GM12891 (cell line): Measurements from ENCODE around the gene HMX3.
"Not testable (repeated sequence)": the region's sequence is repeated elsewhere in the genome, so short reads cannot be mapped to it uniquely, and the experiment has no call there.

Source experiments
- DNase-seq: peaks from one replicate; pipeline ENCODE4 v3.0.0; 2011; ENCODE audit warnings: low spot score; ENCODE audit not compliant: insufficient read length
- FAIRE-seq: peaks from 2 replicates; lab custom pipeline; 2011; peaks lifted over from hg19 to GRCh38; lab: Jason Lieb, UNC
- PAX5 ChIP-seq: IDR thresholded peaks from 2 replicates; pipeline ENCODE4 v1.6.1; 2011; ENCODE audit warnings: low read length, moderate library complexity, mild to moderate bottlenecking; ENCODE audit not compliant: insufficient read depth, severe bottlenecking
- POLR2A ChIP-seq: IDR thresholded peaks from 2 replicates; pipeline ENCODE4 v1.6.1; 2011; ENCODE audit warnings: low read depth, low read length, control low read depth
- POLR2AphosphoS5 ChIP-seq: IDR thresholded peaks from 2 replicates; pipeline ENCODE4 v1.6.1; 2011; ENCODE audit warnings: low read depth, low read length, control low read depth
- POU2F2 ChIP-seq: IDR thresholded peaks from 2 replicates; pipeline ENCODE4 v1.6.1; 2011; ENCODE audit warnings: low read depth, mild to moderate bottlenecking, control low read depth, low read length, moderate library complexity
- SPI1 ChIP-seq: IDR thresholded peaks from 2 replicates; pipeline ENCODE4 v1.6.1; 2011; ENCODE audit warnings: low read depth, low read length, control low read depth
- TAF1 ChIP-seq: IDR thresholded peaks from 2 replicates; pipeline ENCODE4 v1.6.1; 2011; ENCODE audit warnings: low read depth, low read length, control low read depth

Gene HMX3

GRCh38 chr10:123175389-123176387 lies 39.9 kb downstream of the HMX3 start:
- FAIRE-seq, result no peak
- no peak for TF ChIP-seq SPI1

GRCh38 chr10:123178390-123178789 lies 42.6 kb downstream of the HMX3 start:
- not testable (repeated sequence) for DNase-seq, FAIRE-seq

More at GRCh38 chr10:123175389-123176387, 39.9 kb downstream of the HMX3 start:
- DNase-seq, result no peak

- FAIRE-seq, result no peak
- TF ChIP-seq PAX5, result no peak
- no peak for TF ChIP-seq TAF1
- no peak for TF ChIP-seq POU2F2
- no peak for TF ChIP-seq SPI1
- TF ChIP-seq POLR2A, result no peak
- TF ChIP-seq POLR2AphosphoS5, result no peak
- no peak for DNase-seq
Measured at GRCh38 chr10:123180101-123181090, 44.6 kb downstream of the HMX3 start.

GRCh38 chr10:123183724-123184123 lies 48.0 kb downstream of the HMX3 start:
- DNase-seq (no peak), FAIRE-seq (no peak)
- no peak for TF ChIP-seq TAF1
- no peak for TF ChIP-seq POLR2A
- no peak for TF ChIP-seq SPI1
- TF ChIP-seq POLR2AphosphoS5, result no peak
- no peak for TF ChIP-seq POU2F2
- TF ChIP-seq PAX5, result no peak

- TF ChIP-seq POLR2A, result no peak
- no peak for TF ChIP-seq POLR2AphosphoS5
- TF ChIP-seq TAF1, result no peak
- TF ChIP-seq POU2F2, result no peak
- no peak for TF ChIP-seq PAX5
- TF ChIP-seq SPI1, result no peak
- FAIRE-seq (no peak), DNase-seq (no peak)
Measured at GRCh38 chr10:123187781-123188180, 52.0 kb downstream of the HMX3 start.
